Loucy (cell line): ENCODE data around the gene GLYR1.

Experiments
- H2AFZ ChIP-seq: fragments of 200-600 bp; sonication (generic); 2 replicates; pipeline ENCODE4 v1.6.0; 2016; ENCODE audit warnings: antibody characterized with exemption, mild to moderate bottlenecking, low read length, moderate library complexity
- H3F3A ChIP-seq: fragments of 200-600 bp; 2 replicates; pipeline ENCODE4 v1.6.0; 2016; ENCODE audit warnings: antibody characterized with exemption, low read depth, mild to moderate bottlenecking
- H3K27me3 ChIP-seq: fragments of 200-600 bp; sonication (generic); 2 replicates; pipeline ENCODE4 v1.6.1; 2014; ENCODE audit warnings: low read length, mild to moderate bottlenecking; ENCODE audit not compliant: insufficient read depth, poor library complexity, severe bottlenecking
- H3K36me3 ChIP-seq: fragments of 200-600 bp; sonication (generic); 2 replicates; pipeline ENCODE4 v1.6.1; 2016; ENCODE audit warnings: low read length; ENCODE audit not compliant: insufficient read depth
- H3K4me1 ChIP-seq: fragments of 200-600 bp; sonication (generic); 2 replicates; pipeline ENCODE4 v1.5.1; 2014; ENCODE audit warnings: low read length, mild to moderate bottlenecking; ENCODE audit not compliant: insufficient read depth, poor library complexity, severe bottlenecking
- H3K4me2 ChIP-seq: fragments of 200-600 bp; sonication (generic); 2 replicates; pipeline ENCODE4 v1.6.0; 2014; ENCODE audit warnings: antibody characterized with exemption, low read length, low read depth, mild to moderate bottlenecking; ENCODE audit not compliant: poor library complexity, severe bottlenecking
- H3K4me3 ChIP-seq: fragments of 200-600 bp; sonication (generic); 2 replicates; pipeline ENCODE4 v1.5.1; 2014; ENCODE audit warnings: low read length, mild to moderate bottlenecking, mixed read lengths; ENCODE audit not compliant: poor library complexity, severe bottlenecking
- H3K79me2 ChIP-seq: fragments of 200-600 bp; sonication (generic); 2 replicates; pipeline ENCODE4 v1.6.1; 2014; ENCODE audit warnings: low read length; ENCODE audit not compliant: insufficient read depth
- H3K9ac ChIP-seq: fragments of 200-600 bp; sonication (generic); 2 replicates; pipeline ENCODE4 v1.6.0; 2014; ENCODE audit warnings: mild to moderate bottlenecking, low read depth, low read length, moderate library complexity; ENCODE audit not compliant: poor library complexity, severe bottlenecking
- H3K9me2 ChIP-seq: fragments of 200-600 bp; sonication (generic); replicated peaks from 2 replicates; pipeline ENCODE4 v1.6.1; 2016; ENCODE audit warnings: low read depth, low read length, mixed read lengths
- H3K9me3 ChIP-seq: fragments of 200-600 bp; sonication (generic); 2 replicates; pipeline ENCODE4 v1.6.1; 2014; ENCODE audit warnings: mild to moderate bottlenecking, antibody characterized with exemption, low read length, low read depth; ENCODE audit not compliant: insufficient read depth
- H4K20me1 ChIP-seq: fragments of 200-600 bp; sonication (generic); 2 replicates; pipeline ENCODE4 v1.6.0; 2014; ENCODE audit warnings: antibody characterized with exemption, low read length, mild to moderate bottlenecking; ENCODE audit not compliant: insufficient read depth, poor library complexity, severe bottlenecking
- CTCF ChIP-seq: fragments of 200-600 bp; sonication (generic); conservative IDR thresholded peaks from 2 replicates; pipeline ENCODE4 v1.5.1; 2014; ENCODE audit warnings: mild to moderate bottlenecking, antibody characterized with exemption, low read length
- EZH2phosphoT487 ChIP-seq: fragments of 200-600 bp; IDR thresholded peaks from 2 replicates; pipeline ENCODE4 v1.6.1; 2018; ENCODE audit warnings: antibody characterized with exemption, mild to moderate bottlenecking, moderate library complexity, borderline replicate concordance

The GLYR1 gene

DNA sequence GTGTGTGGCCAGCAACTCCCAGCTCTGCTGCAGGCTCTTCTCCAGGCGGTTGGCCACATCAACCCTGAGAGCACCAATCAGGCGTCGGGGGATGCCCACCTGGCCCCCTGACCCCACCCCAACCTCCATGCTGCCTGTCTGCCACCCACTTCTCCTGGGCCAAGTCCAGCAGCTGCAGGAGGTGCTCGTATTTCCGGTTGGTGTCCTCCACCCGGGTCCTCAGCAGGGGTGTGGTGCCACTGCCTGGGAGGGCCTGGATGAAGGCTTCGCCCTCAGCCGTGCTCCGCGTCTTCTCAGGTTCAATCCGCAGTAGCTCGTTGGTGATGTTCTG lies 44.8 kb upstream of the GLYR1 start:
- H4K20me1 ChIP-seq = no peaks in the 10 kb centered on the region
- H3K4me3 ChIP-seq = no peak overlapping the region
- H3K9me3 ChIP-seq = no peaks in the 10 kb centered on the region
- no peaks in the 10 kb centered on the region for H3K36me3 ChIP-seq
- H3K4me1 ChIP-seq = no peaks in the 10 kb centered on the region
- no peaks in the 10 kb centered on the region for H3K27me3 ChIP-seq
- no peak overlapping the region for H2AFZ ChIP-seq
- no peaks in the 10 kb centered on the region for H3K9me2 ChIP-seq
- H3K79me2 ChIP-seq = no peaks in the 10 kb centered on the region
- H3K4me2 ChIP-seq = no peak overlapping the region
- no peak overlapping the region for H3K9ac ChIP-seq
- TF ChIP-seq EZH2phosphoT487 = no peak
- no peak for TF ChIP-seq CTCF
- H3F3A ChIP-seq = no peaks in the 10 kb centered on the region

- TF ChIP-seq EZH2phosphoT487 = no peak
- no peak overlapping the region for H3K4me3 ChIP-seq
- H3K9me2 ChIP-seq = no peaks in the 10 kb centered on the region
- no peak overlapping the region for H3K4me2 ChIP-seq
- H3K9me3 ChIP-seq = no peaks in the 10 kb centered on the region
- H3K9ac ChIP-seq = no peak overlapping the region
- no peaks in the 10 kb centered on the region for H3K4me1 ChIP-seq
- H3K27me3 ChIP-seq = no peaks in the 10 kb centered on the region
- no peaks in the 10 kb centered on the region for H4K20me1 ChIP-seq
- H2AFZ ChIP-seq = no peak overlapping the region
- no peaks in the 10 kb centered on the region for H3K79me2 ChIP-seq
- H3F3A ChIP-seq = no peaks in the 10 kb centered on the region
- H3K36me3 ChIP-seq = no peaks in the 10 kb centered on the region
These were observed 44.2 kb upstream of the GLYR1 start for GRCh38 chr16:4891097-4891885.

- Histone ChIP-seq H4K20me1 (no peaks in the 10 kb centered on the region), H3F3A (no peaks in the 10 kb centered on the region), H3K9me3 (no peaks in the 10 kb centered on the region), H3K4me1 (no peaks in the 10 kb centered on the region), H3K9me2 (no peaks in the 10 kb centered on the region), H3K79me2 (no peaks in the 10 kb centered on the region), H3K27me3 (no peaks in the 10 kb centered on the region), H3K36me3 (no peaks in the 10 kb centered on the region), H2AFZ (no peak overlapping the region), H3K9ac (no peak overlapping the region), H3K4me2 (no peak overlapping the region), H3K4me3 (no peak overlapping the region)
- TF ChIP-seq CTCF (no peak), EZH2phosphoT487 (no peak)
These were observed 43.6 kb upstream of the GLYR1 start for GRCh38 chr16:4890686-4891085.

GRCh38 chr16:4890026-4890425 lies 42.9 kb upstream of the GLYR1 start:
- H3K9ac ChIP-seq = no peak overlapping the region
- no peak overlapping the region for H3K4me3 ChIP-seq
- H3F3A ChIP-seq = no peaks in the 10 kb centered on the region
- H2AFZ ChIP-seq = no peak overlapping the region
- H3K4me1 ChIP-seq = no peaks in the 10 kb centered on the region
- no peaks in the 10 kb centered on the region for H3K9me2 ChIP-seq
- H4K20me1 ChIP-seq = no peaks in the 10 kb centered on the region
- H3K4me2 ChIP-seq = no peak overlapping the region
- no peaks in the 10 kb centered on the region for H3K27me3 ChIP-seq
- no peaks in the 10 kb centered on the region for H3K79me2 ChIP-seq
- no peaks in the 10 kb centered on the region for H3K36me3 ChIP-seq
- TF ChIP-seq CTCF (no peak), EZH2phosphoT487 (no peak)
- H3K9me3 ChIP-seq = no peaks in the 10 kb centered on the region
